AG09319 (cell line): ENCODE data around the gene VAT1.

Experiments used
- DNase-seq: peaks from one replicate; pipeline ENCODE4 v3.0.0-alpha.2; 2010; ENCODE audit warnings: low read depth; ENCODE audit errors: extremely low read depth
- CTCF ChIP-seq: IDR thresholded peaks from 2 replicates; pipeline ENCODE4 v1.5.1; 2011; ENCODE audit warnings: low read depth, mild to moderate bottlenecking, inconsistent platforms, low read length, moderate library complexity

Gene VAT1

GRCh38 chr17:42971589-42971988 is 50.6 kb downstream of the VAT1 start:
- no peak for TF ChIP-seq CTCF
- DNase-seq, result no peak

- TF ChIP-seq CTCF, result no peak
- DNase-seq, result no peak
Observed at GRCh38 chr17:42969001-42969581, 53.1 kb downstream of the VAT1 start.

- DNase-seq, result no peak
- TF ChIP-seq CTCF, result no peak
Observed at GRCh38 chr17:42967925-42968324, 54.3 kb downstream of the VAT1 start.
